Tibial nerve (tissue), 4 donors: ENCODE data around the gene ABHD10.

Experiments used
- EP300 ChIP-seq, 2 donors: sonication (generic); formaldehyde crosslinking; IDR thresholded peaks; one replicate each; pipeline ENCODE4 v1.6.1; 2017; ENCODE audit warnings: antibody characterized with exemption in 2 of 2, mild to moderate bottlenecking in 1 of 2
- POLR2A ChIP-seq, 2 donors: fragments of 450-650 bp; IDR thresholded peaks; one replicate each; pipeline ENCODE4 v1.6.1; 2017; ENCODE audit warnings: antibody characterized with exemption in 2 of 2, mild to moderate bottlenecking in 2 of 2, moderate library complexity in 2 of 2
- TF ChIP-seq, protein P1 (sequence below), 5 experiments: fragments of 200-600 bp in 3 of 5; fragments of 450-650 bp in 2 of 5; sonication (generic) in 3 of 5; IDR thresholded peaks; one replicate each; pipeline ENCODE4 v1.5.1; 2016 to 2019; ENCODE audit warnings: antibody characterized with exemption in 5 of 5, mild to moderate bottlenecking in 3 of 5, moderate library complexity in 2 of 5

DNA sequence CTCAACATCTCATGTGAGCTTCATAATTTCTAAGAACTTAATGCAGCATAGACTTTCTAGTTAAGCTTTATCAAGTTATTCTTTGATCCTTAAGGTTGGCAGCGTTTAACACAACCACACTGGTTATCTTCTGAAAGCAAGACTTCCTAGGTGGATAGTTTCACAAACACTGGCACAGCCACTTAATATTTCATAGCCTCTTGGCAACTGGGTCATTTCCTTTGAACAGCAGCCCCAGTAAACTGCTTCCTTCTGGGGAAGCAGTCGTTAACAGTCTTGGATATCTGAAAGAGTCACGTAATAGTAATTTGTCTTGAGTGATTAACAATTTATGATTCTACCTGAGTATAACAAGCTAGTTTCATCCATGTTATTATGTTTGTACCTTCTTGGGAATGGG is 45.9 kb upstream of the ABHD10 start:
- TF ChIP-seq, protein P1, sequence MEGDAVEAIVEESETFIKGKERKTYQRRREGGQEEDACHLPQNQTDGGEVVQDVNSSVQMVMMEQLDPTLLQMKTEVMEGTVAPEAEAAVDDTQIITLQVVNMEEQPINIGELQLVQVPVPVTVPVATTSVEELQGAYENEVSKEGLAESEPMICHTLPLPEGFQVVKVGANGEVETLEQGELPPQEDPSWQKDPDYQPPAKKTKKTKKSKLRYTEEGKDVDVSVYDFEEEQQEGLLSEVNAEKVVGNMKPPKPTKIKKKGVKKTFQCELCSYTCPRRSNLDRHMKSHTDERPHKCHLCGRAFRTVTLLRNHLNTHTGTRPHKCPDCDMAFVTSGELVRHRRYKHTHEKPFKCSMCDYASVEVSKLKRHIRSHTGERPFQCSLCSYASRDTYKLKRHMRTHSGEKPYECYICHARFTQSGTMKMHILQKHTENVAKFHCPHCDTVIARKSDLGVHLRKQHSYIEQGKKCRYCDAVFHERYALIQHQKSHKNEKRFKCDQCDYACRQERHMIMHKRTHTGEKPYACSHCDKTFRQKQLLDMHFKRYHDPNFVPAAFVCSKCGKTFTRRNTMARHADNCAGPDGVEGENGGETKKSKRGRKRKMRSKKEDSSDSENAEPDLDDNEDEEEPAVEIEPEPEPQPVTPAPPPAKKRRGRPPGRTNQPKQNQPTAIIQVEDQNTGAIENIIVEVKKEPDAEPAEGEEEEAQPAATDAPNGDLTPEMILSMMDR (IDR thresholded peaks at IDR 0.05), result no peak
- TF ChIP-seq POLR2A (IDR thresholded peaks at IDR 0.05) (no peak), EP300 (IDR thresholded peaks at IDR 0.05) (no peak)
